Measurements from ENCODE around the gene CPN2. TPM values are rescaled to one million over a fixed set of nuclear protein-coding genes. Genes with fewer than 3 reads are reported as not detected.

The CPN2 gene
- total and polyA plus RNA-seq, 2 of the 13 experiments (the other 11 are each of a cell fraction or from before 2014, with no cell fraction given), result 26.7 to 27.7 TPM

- TF ChIP-seq MEF2D (CRISPR knock-in tag; IDR thresholded peaks at IDR 0.05) (no peak), ZNF644 (CRISPR knock-in tag; IDR thresholded peaks at IDR 0.05; ENCODE audit: low read depth) (no peak), STAT5B (CRISPR knock-in tag; IDR thresholded peaks at IDR 0.05) (no peak), ZNF510 (CRISPR knock-in tag; IDR thresholded peaks at IDR 0.05; ENCODE audit: low read depth) (no peak), HOXA3 (CRISPR knock-in tag; IDR thresholded peaks at IDR 0.05) (peak; percentile 38; the same call in 1 of the 2 replicates), JDP2 (CRISPR knock-in tag; IDR thresholded peaks at IDR 0.05; ENCODE audit: borderline replicate concordance) (no peak), CERS6 (CRISPR knock-in tag; IDR thresholded peaks at IDR 0.05) (no peak), CREB3 (CRISPR knock-in tag; IDR thresholded peaks at IDR 0.05) (no peak), TOPORS (CRISPR knock-in tag; IDR thresholded peaks at IDR 0.05) (0 out of 2 replicates have a peak, but pooled peaks have one; percentile 6), ZNF205 (CRISPR knock-in tag; IDR thresholded peaks at IDR 0.05) (0 out of 2 replicates have a peak, but pooled peaks have one; percentile 66), ZBTB38 (CRISPR knock-in tag; IDR thresholded peaks at IDR 0.05) (no peak)
- TF ChIP-seq, protein P1, sequence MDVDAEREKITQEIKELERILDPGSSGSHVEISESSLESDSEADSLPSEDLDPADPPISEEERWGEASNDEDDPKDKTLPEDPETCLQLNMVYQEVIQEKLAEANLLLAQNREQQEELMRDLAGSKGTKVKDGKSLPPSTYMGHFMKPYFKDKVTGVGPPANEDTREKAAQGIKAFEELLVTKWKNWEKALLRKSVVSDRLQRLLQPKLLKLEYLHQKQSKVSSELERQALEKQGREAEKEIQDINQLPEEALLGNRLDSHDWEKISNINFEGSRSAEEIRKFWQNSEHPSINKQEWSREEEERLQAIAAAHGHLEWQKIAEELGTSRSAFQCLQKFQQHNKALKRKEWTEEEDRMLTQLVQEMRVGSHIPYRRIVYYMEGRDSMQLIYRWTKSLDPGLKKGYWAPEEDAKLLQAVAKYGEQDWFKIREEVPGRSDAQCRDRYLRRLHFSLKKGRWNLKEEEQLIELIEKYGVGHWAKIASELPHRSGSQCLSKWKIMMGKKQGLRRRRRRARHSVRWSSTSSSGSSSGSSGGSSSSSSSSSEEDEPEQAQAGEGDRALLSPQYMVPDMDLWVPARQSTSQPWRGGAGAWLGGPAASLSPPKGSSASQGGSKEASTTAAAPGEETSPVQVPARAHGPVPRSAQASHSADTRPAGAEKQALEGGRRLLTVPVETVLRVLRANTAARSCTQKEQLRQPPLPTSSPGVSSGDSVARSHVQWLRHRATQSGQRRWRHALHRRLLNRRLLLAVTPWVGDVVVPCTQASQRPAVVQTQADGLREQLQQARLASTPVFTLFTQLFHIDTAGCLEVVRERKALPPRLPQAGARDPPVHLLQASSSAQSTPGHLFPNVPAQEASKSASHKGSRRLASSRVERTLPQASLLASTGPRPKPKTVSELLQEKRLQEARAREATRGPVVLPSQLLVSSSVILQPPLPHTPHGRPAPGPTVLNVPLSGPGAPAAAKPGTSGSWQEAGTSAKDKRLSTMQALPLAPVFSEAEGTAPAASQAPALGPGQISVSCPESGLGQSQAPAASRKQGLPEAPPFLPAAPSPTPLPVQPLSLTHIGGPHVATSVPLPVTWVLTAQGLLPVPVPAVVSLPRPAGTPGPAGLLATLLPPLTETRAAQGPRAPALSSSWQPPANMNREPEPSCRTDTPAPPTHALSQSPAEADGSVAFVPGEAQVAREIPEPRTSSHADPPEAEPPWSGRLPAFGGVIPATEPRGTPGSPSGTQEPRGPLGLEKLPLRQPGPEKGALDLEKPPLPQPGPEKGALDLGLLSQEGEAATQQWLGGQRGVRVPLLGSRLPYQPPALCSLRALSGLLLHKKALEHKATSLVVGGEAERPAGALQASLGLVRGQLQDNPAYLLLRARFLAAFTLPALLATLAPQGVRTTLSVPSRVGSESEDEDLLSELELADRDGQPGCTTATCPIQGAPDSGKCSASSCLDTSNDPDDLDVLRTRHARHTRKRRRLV (CRISPR knock-in tag; IDR thresholded peaks at IDR 0.05), result no peak
- TF ChIP-seq, protein P2, sequence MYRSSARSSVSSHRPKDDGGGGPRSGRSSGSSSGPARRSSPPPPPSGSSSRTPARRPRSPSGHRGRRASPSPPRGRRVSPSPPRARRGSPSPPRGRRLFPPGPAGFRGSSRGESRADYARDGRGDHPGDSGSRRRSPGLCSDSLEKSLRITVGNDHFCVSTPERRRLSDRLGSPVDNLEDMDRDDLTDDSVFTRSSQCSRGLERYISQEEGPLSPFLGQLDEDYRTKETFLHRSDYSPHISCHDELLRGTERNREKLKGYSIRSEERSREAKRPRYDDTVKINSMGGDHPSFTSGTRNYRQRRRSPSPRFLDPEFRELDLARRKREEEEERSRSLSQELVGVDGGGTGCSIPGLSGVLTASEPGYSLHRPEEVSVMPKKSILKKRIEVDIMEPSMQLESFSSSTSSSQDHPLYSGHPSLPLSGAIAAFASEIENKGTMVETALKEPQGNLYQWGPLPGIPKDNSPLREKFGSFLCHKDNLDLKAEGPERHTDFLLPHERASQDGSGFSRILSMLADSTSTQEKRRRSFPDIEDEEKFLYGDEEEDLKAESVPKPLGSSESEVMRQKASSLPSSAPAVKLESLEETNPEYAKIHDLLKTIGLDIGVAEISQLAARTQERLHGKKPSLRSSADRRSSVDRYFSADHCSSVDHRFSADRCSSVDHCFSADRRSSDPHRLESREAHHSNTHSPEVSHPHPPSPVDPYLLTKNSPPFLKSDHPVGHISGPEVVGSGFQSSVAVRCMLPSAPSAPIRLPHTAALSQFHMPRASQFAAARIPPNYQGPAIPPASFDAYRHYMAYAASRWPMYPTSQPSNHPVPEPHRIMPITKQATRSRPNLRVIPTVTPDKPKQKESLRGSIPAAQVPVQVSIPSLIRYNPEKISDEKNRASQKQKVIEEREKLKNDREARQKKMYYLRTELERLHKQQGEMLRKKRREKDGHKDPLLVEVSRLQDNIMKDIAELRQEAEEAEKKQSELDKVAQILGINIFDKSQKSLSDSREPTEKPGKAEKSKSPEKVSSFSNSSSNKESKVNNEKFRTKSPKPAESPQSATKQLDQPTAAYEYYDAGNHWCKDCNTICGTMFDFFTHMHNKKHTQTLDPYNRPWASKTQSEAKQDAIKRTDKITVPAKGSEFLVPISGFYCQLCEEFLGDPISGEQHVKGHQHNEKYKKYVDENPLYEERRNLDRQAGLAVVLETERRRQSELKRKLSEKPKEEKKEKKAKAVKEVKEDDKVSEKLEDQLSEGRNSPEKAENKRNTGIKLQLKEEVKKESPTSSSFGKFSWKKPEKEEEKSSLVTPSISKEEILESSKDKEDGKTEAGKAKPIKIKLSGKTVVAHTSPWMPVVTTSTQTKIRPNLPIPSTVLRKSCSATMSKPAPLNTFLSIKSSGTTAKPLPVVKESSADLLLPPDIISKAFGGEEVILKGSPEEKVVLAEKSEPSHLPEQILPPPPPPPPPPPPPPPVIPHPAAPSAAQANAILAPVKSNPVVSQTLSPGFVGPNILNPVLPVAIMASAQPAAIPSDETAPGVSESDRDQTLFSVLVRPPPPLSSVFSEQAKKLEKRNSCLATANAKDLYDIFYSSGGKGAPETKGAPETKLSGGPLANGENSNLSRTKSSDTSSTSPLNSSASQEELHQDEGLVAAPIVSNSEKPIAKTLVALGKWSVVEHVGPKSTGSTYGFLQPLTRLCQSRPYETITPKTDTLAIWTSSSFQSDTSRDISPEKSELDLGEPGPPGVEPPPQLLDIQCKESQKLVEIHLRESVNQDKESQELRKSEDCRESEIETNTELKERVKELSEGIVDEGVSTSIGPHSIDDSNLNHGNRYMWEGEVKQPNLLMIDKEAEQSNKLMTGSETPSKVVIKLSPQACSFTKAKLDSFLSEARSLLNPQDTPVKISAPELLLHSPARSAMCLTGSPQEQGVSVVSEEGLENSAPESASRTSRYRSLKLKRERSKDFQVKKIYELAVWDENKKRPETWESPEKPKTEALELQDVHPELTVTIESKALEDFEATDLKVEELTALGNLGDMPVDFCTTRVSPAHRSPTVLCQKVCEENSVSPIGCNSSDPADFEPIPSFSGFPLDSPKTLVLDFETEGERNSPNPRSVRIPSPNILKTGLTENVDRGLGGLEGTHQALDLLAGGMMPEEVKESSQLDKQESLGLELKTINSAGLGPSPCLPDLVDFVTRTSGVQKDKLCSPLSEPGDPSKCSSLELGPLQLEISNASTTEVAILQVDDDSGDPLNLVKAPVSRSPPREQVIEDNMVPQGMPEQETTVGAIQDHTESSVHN (CRISPR knock-in tag; IDR thresholded peaks at IDR 0.05), result no peak
These were observed 35.8 kb downstream of the CPN2 start (continued) for GRCh38 chr3:194315088-194315964.
